Right lobe of liver (tissue), 6 donors: Measurements from ENCODE around the gene CDC42EP5. TPM values are rescaled to one million over a fixed set of nuclear protein-coding genes. Genes with fewer than 3 reads are reported as not detected.

Source experiments
- ATAC-seq, 4 donors: fragments of 200-7000 bp; cut with Tn5 transposase; one replicate each; pipeline ENCODE4 v1.9.1; 2020; ENCODE audit warnings: mild to moderate bottlenecking in 4 of 4, moderate library complexity in 4 of 4
- DNase-seq, 3 donors: peaks; one replicate each; pipeline ENCODE4 v3.0.0-alpha.2; 2020
- H3K27ac ChIP-seq, 3 donors: fragments of 200-600 bp; one replicate each; pipeline ENCODE4 v1.8.0; 2022
- H3K27me3 ChIP-seq, 2 donors: fragments of 200-600 bp; one replicate each; pipeline ENCODE4 v1.8.0; 2022
- H3K36me3 ChIP-seq, 4 donors: fragments of 200-600 bp; sonication (generic) in 1 of 4; one replicate each; pipeline versions ENCODE4 v1.5.1 to v1.8.0; 2017 to 2022; ENCODE audit warnings: control low read depth in 1 of 4
- H3K4me1 ChIP-seq, 4 donors: fragments of 200-600 bp; sonication (generic) in 1 of 4; one replicate each; pipeline versions ENCODE4 v1.5.1 to v1.8.0; 2017 to 2022; ENCODE audit warnings: control low read depth in 1 of 4
- H3K4me3 ChIP-seq, 3 donors: fragments of 200-600 bp; one replicate each; pipeline ENCODE4 v1.8.0; 2022
- H3K9me3 ChIP-seq, 4 donors: fragments of 200-600 bp; sonication (generic) in 1 of 4; one replicate each; pipeline versions ENCODE4 v1.5.1 to v1.8.0; 2017 to 2022; ENCODE audit warnings: control low read depth in 1 of 4
- CTCF ChIP-seq, 4 donors: fragments of 200-600 bp in 3 of 4; fragments of 450-650 bp in 1 of 4; IDR thresholded peaks; one replicate each; pipeline versions ENCODE4 v1.5.1 to v1.8.0; 2016 to 2022; ENCODE audit warnings: antibody characterized with exemption in 4 of 4, mild to moderate bottlenecking in 2 of 4
- POLR2A ChIP-seq: fragments of 450-650 bp; IDR thresholded peaks from one replicate; pipeline ENCODE4 v1.6.1; 2017; ENCODE audit warnings: antibody characterized with exemption, mild to moderate bottlenecking
- WGBS: methylation state at CpG from one replicate; pipeline ENCODE4 v1.1.6; 2018; ENCODE audit warnings: low coverage, low lambda C conversion rate; ENCODE audit not compliant: insufficient coverage; ENCODE audit errors: missing lambda C conversion rate; 5-methylcytosine and 5-hydroxymethylcytosine counted together
- intact Hi-C, 2 donors: fragments of 100-400 bp; cut with DNase I; formaldehyde crosslinking; loops; one replicate each; pipeline versions ENCODE4 v1.11.2 to v1.14.1; 2022
- total RNA-seq, 6 experiments: library from RNA; depleted of rRNA in 2 of 6; stranded (reverse); fragments of >200 nt in 2 of 6; fragmentation: NEBNext Ultra II Directional in 3 of 6; extraction: Animal tissue kit (Norgen Biotek cat#: 25700) in 3 of 6; gene quantifications; one replicate each; pipeline versions ENCODE4 v1.1.0 to v1.2.4, GENCODE V29; 2016 to 2023
- donor health status: DM: no; HTN: yes; CAD: no.
- donor health status: DM: no; HTN: no; CAD: no.
- donor health status: DM: no; HTN: no; CAD: no.
- donor health status: DM: no; HTN: yes; CAD: no.
- donor health status: DM: no; HTN: yes; CAD: no.

CDC42EP5 gene
- total RNA-seq, 6 experiments from 2014 or later = 1.3 to 3.7 (median 2.0) TPM

GRCh38 chr19:54462655-54463530 is 10.2 kb downstream of the CDC42EP5 start:
- H3K4me1 ChIP-seq = peaks cover 0 to 12% (median 5%) of the 10 kb centered on the region in 4 donors
- peak overlapping the region; percentile 42 to 72 (median 66) for H3K4me3 ChIP-seq
- DNase-seq = peak; percentile 77 to 83 (median 80)
- peaks cover 13 to 42% (median 22%) of the 10 kb centered on the region in 4 donors for H3K36me3 ChIP-seq
- no peaks in the 10 kb centered on the region for H3K27me3 ChIP-seq
- H3K27ac ChIP-seq = peak overlapping the region; percentile 83 to 95 (median 91)
- intact Hi-C loops = no loop called here
- TF ChIP-seq CTCF (IDR thresholded peaks at IDR 0.05) (peak in 2 of 4 donors; percentile 15 to 19), POLR2A (no peak)
- peak; percentile 7 to 32 (median 20) for ATAC-seq
- no CpG with 5 or more reads among the region's 91 CpGs for WGBS
- no peaks in the 10 kb centered on the region for H3K9me3 ChIP-seq

- ATAC-seq (no peak), DNase-seq (peak in 1 of 3 donors; percentile 63)
- intact Hi-C loops = no loop called here
- Histone ChIP-seq H3K4me3 (peak overlapping the region; percentile 42 to 72 (median 66)), H3K27ac (peak overlapping the region in 2 of 3 donors; percentile 91 to 95), H3K27me3 (no peaks in the 10 kb centered on the region), H3K36me3 (peaks cover 16 to 49% (median 28%) of the 10 kb centered on the region in 4 donors), H3K9me3 (no peaks in the 10 kb centered on the region), H3K4me1 (peaks cover 0 to 12% (median 5%) of the 10 kb centered on the region in 4 donors)
- no peak for TF ChIP-seq POLR2A
- TF ChIP-seq CTCF (IDR thresholded peaks at IDR 0.05) = no peak
- 20% methylated on average over 1 of the region's 15 CpGs for WGBS
Measured at GRCh38 chr19:54462047-54462654, 10.9 kb downstream of the CDC42EP5 start.

- intact Hi-C loops = no loop called here
- DNase-seq (no peak), ATAC-seq (no peak)
- no peak overlapping the region for H3K27ac ChIP-seq
- H3K4me3 ChIP-seq = no peak overlapping the region
- H3K27me3 ChIP-seq = no peaks in the 10 kb centered on the region
- H3K4me1 ChIP-seq = peaks cover 0 to 12% (median 5%) of the 10 kb centered on the region in 4 donors
- no peak for TF ChIP-seq POLR2A
- no peak for TF ChIP-seq CTCF (IDR thresholded peaks at IDR 0.05)
- 63% methylated on average over 3 of the region's 3 CpGs for WGBS
- no peaks in the 10 kb centered on the region for H3K9me3 ChIP-seq
- peaks cover 16 to 54% (median 31%) of the 10 kb centered on the region in 4 donors for H3K36me3 ChIP-seq
Measured at GRCh38 chr19:54461613-54462012, 11.5 kb downstream of the CDC42EP5 start.

GRCh38 chr19:54461210-54461609 is 11.9 kb downstream of the CDC42EP5 start:
- Histone ChIP-seq H3K27ac (no peak overlapping the region), H3K36me3 (peaks cover 19 to 59% (median 33%) of the 10 kb centered on the region in 4 donors), H3K4me3 (no peak overlapping the region), H3K4me1 (peaks cover 0 to 12% (median 5%) of the 10 kb centered on the region in 4 donors), H3K27me3 (no peaks in the 10 kb centered on the region), H3K9me3 (no peaks in the 10 kb centered on the region)
- WGBS = 71% methylated on average over 9 of the region's 27 CpGs
- no peak for ATAC-seq
- intact Hi-C loops = no loop called here
- no peak for DNase-seq
- no peak for TF ChIP-seq POLR2A
- no peak for TF ChIP-seq CTCF (IDR thresholded peaks at IDR 0.05)
